MG63 (cell line): ENCODE results near the gene CREG1. TPM values are rescaled to one million over a fixed set of nuclear protein-coding genes. Genes with fewer than 3 reads are reported as not detected.
A peak's percentile ranks its signal among the peaks of the same experiment; 100 is the strongest.
"Not testable (repeated sequence)": the region's sequence is repeated elsewhere in the genome, so short reads cannot be mapped to it uniquely, and the experiment has no call there.

Source experiments
- DNase-seq: peaks from one replicate; pipeline ENCODE4 v3.0.0-alpha.2; 2020
- H3K27me3 ChIP-seq: fragments of 250-450 bp; sonication (Bioruptor Pico); 2 replicates; pipeline ENCODE4 v1.5.1; 2020; ENCODE audit warnings: mild to moderate bottlenecking, moderate library complexity
- H3K36me3 ChIP-seq: fragments of 250-450 bp; sonication (Bioruptor Pico); 2 replicates; pipeline ENCODE4 v1.5.1; 2020; ENCODE audit warnings: mild to moderate bottlenecking, moderate library complexity
- H3K4me3 ChIP-seq: fragments of 250-450 bp; sonication (Bioruptor Pico); 2 replicates; pipeline ENCODE4 v1.5.1; 2020; ENCODE audit warnings: mild to moderate bottlenecking, moderate library complexity
- H3K9me3 ChIP-seq: fragments of 250-450 bp; sonication (Bioruptor Pico); 2 replicates; pipeline ENCODE4 v1.5.1; 2020; ENCODE audit warnings: mild to moderate bottlenecking, moderate library complexity
- total RNA-seq: library from RNA; depleted of rRNA; stranded (reverse); fragments of >200 nt; shearing (Covaris generic); gene quantifications from 2 replicates; pipeline ENCODE4 v1.2.3, GENCODE V29; 2014; ENCODE audit warnings: low replicate concordance

CREG1 gene
- total RNA-seq, 1 experiment from 2014 or later = 65.3 TPM

DNA sequence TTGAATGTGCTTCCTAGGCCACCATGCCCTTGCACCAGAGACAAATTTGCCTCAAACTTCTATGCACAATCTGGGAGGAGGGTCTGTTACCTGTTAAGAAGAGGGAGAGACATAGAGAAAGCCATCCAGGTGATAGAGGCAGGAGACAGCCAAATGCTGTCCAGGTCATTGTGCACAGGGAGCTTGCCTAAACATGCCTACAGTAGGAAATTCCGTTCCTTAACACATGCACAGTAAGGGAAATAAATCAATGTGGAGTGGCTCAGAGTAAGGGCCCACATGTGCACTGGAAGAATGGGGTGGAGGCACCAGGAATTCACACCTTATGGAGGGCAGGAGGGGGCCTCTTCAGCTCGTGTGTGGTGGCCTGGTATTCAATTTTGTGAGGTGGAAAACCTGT is 19.5 kb upstream of the CREG1 start:
- H3K4me3 ChIP-seq = no peak overlapping the region
- DNase-seq = no peak
- H3K9me3 ChIP-seq = no peaks in the 10 kb centered on the region
- peaks cover 4% of the 10 kb centered on the region for H3K27me3 ChIP-seq
- H3K36me3 ChIP-seq = no peaks in the 10 kb centered on the region

DNA sequence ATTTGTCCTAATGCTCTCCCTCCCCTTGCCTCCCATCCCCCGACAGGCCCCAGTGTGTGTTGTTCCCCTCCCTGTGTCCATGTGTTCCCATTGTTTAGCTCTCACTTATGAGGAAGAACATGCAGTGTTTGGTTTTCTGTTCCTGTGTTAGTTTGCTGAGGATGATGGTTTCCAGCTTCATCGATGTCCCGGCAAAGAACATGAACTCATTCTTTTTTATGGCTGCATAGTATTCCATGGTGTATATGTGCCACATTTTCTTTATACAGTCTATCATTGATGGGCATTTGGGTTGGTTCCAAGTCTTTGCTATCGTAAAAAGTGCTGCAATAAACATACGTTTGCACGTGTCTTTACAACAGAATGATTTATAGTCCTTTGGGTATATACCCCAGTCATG is 17.1 kb upstream of the CREG1 start:
- not testable (repeated sequence) for H3K4me3 ChIP-seq, H3K9me3 ChIP-seq, H3K27me3 ChIP-seq, DNase-seq, H3K36me3 ChIP-seq

DNA sequence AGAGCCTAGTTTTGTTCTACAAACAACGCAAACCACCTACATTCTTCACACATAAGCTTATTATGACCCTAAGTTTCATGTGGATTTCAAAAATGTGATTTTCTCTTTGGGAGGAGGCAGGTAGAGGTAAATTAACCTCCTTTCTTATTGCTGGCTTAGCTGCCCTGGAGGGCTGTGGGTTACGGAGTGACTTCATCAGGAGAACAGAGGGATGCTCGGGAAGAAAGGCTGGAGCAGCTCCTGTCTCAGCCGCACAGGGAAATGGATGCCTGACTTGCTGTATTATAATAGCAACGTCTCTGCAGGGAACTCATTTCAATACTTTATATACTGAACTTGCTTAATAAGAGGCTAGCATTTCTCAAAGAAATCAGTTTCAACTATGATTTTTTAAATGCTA is 14.1 kb upstream of the CREG1 start:
- Histone ChIP-seq H3K36me3 (no peaks in the 10 kb centered on the region), H3K27me3 (no peaks in the 10 kb centered on the region), H3K4me3 (no peak overlapping the region), H3K9me3 (no peaks in the 10 kb centered on the region)
- no peak for DNase-seq

DNA sequence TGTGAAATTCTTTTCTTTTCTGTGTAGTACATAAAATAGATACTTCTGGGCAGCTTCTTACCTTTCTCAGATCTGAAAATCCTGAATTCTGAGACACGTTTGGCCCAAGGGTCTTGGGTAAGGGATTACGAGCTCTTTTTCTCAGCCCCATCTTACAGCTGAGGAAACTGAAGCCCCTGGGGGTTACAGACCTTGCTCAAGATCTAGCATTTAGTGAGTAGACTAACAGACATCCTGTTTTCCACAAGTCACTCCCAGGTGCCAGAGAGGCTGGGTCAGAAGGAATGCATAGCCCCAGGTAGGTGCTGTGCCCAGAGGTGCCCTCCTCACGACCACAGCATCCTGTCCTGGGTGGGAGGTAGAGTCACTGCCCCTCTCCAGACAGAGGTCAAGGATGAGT is 13.2 kb upstream of the CREG1 start:
- Histone ChIP-seq H3K4me3 (no peak overlapping the region), H3K27me3 (no peaks in the 10 kb centered on the region), H3K36me3 (no peaks in the 10 kb centered on the region), H3K9me3 (no peaks in the 10 kb centered on the region)
- DNase-seq = no peak

DNA sequence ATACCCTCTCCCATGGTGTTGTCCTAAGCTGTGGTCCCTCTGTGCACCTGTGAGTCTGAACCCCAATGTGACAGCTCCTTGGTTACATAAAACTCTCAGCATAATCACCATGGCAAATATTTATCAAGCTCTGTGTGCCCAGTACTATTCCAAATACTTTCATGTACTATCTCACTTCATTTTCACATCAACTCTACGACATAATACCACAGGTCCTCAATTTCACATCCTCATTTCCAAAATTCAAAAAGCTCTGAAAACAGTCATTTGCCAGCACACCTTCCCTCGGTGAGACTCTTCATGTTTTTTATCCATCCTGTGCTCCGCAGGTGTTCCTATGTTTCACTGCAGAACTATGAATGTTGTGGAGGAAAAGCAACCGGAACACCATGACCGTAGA is 12.4 kb upstream of the CREG1 start:
- no peaks in the 10 kb centered on the region for H3K36me3 ChIP-seq
- H3K27me3 ChIP-seq = no peaks in the 10 kb centered on the region
- no peak for DNase-seq
- no peaks in the 10 kb centered on the region for H3K9me3 ChIP-seq
- no peak overlapping the region for H3K4me3 ChIP-seq

DNA sequence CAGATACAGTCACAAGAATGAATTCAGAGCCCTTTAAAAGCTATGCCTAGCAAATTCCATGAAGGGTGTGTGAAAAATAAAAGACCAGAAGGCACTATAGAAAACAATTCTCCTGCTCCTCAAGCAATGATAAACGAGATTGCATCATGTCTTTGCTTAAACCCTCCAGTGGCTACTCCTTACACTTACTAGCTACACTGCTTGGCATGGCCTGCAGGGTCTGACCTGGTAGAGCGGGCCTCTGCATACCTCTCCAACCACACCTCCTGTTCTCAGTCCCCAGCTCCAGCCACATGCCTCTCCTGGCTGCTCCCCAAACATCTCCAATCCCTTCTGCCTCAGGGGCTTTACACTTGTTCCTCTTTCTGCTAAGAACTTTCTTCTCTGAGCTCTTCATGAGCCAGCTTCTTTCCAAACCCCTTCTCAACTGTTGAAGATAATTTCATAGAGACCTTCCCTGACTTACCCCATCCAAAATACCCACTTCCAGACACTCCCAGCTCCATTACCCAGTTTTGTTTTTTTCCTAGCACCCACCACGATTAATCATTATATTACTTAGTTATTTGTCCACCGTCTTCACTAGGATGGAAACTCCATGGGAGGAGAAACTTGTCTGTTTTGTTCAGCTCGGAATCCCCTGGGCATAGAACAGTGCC is 11.2 kb upstream of the CREG1 start:
- no peak overlapping the region for H3K4me3 ChIP-seq
- DNase-seq = peak; percentile 27
- H3K27me3 ChIP-seq = no peaks in the 10 kb centered on the region
- H3K9me3 ChIP-seq = no peaks in the 10 kb centered on the region
- no peaks in the 10 kb centered on the region for H3K36me3 ChIP-seq

DNA sequence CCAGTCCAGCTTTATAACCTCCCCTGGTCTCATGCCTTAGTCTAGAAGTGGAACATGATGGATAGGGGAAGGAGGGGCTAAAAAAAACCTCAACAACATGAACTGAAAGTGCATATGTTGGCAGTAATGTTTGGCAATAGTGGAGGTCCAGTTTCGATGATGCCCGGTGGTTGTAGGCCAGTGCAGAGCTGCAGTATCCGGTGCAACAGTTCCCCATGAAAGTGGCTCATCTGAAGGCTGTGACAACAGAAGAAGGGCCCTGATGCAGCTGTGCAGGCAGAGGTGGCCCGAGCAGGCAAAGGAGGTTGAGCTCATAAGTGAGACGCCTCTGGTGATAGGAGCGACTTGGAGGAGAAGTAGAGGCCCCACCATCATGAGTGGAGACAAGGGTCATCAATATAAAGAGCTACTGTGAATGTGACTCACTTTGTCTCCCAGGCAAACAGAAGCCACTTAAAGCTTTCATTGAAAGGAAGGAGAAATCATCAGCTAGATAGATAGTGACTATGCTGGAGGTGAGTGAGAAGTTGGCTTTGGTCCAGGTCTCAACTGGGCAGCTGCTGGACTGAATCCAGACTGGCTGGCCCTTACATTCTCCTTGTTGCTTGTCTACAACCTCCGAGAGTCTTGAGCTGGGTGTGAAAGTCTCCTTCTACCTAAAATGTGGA is 10.2 kb upstream of the CREG1 start:
- no peak for DNase-seq
- Histone ChIP-seq H3K9me3 (no peaks in the 10 kb centered on the region), H3K27me3 (no peaks in the 10 kb centered on the region), H3K4me3 (no peak overlapping the region), H3K36me3 (no peaks in the 10 kb centered on the region)

DNA sequence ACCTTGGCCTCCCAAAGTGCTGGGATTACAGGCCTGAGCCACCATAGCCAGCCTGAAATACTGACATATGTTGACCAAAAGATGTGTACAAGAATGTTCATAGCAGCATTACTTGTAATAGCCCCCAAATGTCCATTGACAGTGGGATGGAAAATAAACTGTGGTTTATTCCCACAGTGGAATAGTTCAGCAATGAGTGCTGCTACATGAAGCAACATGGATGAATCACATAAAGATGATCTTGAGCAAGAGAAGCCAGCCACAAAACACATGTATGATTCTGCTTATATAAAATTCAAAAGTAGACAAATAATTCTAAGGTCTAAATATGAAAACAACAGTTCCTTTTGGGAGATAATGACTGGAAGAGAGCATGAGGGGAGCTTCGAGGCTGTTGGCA is 9.1 kb upstream of the CREG1 start:
- H3K9me3 ChIP-seq = no peaks in the 10 kb centered on the region
- H3K27me3 ChIP-seq = no peaks in the 10 kb centered on the region
- no peaks in the 10 kb centered on the region for H3K36me3 ChIP-seq
- no peak overlapping the region for H3K4me3 ChIP-seq
- no peak for DNase-seq

DNA sequence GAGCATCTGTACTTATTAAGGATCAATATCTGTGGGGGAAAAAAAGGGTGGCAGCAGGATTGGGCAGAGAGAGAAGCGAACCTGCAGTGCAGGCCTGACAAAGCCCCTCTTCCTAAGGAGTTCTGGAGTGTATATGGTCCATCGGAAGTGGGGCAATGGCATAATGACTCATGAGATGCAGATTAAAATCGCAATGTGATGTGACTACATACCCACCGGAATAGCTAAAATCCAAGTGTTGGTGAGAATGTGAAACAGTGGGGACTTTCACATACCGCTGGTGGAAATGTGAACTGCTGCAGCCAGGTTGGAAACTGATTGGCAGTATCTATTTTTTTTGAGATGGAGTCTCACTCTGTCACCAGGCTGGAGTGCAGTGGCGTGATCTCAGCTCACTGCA is 8.2 kb upstream of the CREG1 start:
- no peaks in the 10 kb centered on the region for H3K9me3 ChIP-seq
- H3K36me3 ChIP-seq = no peaks in the 10 kb centered on the region
- H3K27me3 ChIP-seq = no peaks in the 10 kb centered on the region
- H3K4me3 ChIP-seq = no peak overlapping the region
- no peak for DNase-seq

DNA sequence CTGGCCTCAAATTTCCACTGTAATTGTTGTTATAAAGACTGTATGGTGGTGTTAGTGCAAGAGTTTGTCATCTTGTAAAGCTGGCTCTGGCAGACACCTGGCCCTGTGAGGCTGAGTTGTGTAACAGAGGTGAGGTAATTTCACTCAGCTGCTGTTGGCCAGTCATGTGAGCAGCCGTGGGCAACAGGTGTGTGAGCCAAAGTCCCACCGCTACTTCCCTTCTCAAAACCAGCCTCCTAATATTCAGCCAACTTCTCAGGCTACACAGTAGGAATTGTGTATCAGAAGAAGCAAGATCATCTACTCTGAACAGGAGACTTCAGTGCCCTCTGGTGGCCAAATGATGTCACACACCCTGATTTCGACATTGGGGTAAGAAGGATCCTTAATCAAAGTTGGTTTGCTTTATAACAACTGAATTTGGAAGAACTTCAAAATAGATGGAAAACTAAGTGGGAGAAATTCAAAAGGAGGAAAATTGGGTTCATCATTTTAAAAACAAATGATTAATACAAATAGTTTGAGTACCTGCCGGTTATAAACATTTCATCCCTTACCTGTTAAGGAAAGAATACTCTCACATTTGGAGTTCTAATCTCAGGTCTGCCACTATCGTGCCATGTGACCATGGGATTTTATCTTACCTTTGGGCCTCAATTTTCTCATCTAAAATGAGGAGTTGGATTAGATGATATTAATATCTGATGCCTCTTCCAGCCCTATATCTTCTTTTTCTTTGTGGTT is 2.6 kb upstream of the CREG1 start:
- Histone ChIP-seq H3K4me3 (no peak overlapping the region), H3K27me3 (no peaks in the 10 kb centered on the region), H3K9me3 (no peaks in the 10 kb centered on the region), H3K36me3 (no peaks in the 10 kb centered on the region)
- peak; percentile 51 for DNase-seq

DNA sequence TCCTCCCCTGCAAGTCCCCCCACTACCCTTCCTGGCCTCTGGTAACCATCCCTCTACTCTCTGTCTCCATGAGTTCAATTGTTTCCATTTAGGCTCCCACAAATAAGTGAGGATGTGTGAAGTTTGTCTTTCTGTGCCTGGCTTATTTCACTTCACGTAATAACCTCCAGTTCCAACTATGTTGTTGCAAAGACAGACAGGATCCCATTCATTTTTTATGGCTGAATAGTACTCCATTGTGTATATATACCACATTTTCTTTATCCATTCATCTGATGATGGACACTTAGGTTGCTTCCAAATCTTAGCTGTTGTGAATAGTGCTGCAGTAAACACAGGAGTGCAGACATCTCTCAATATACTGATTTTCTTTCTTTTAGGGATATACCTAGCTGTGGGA is 1.5 kb upstream of the CREG1 start:
- H3K9me3 ChIP-seq, H3K36me3 ChIP-seq, H3K4me3 ChIP-seq, H3K27me3 ChIP-seq, DNase-seq: not testable (repeated sequence)

DNA sequence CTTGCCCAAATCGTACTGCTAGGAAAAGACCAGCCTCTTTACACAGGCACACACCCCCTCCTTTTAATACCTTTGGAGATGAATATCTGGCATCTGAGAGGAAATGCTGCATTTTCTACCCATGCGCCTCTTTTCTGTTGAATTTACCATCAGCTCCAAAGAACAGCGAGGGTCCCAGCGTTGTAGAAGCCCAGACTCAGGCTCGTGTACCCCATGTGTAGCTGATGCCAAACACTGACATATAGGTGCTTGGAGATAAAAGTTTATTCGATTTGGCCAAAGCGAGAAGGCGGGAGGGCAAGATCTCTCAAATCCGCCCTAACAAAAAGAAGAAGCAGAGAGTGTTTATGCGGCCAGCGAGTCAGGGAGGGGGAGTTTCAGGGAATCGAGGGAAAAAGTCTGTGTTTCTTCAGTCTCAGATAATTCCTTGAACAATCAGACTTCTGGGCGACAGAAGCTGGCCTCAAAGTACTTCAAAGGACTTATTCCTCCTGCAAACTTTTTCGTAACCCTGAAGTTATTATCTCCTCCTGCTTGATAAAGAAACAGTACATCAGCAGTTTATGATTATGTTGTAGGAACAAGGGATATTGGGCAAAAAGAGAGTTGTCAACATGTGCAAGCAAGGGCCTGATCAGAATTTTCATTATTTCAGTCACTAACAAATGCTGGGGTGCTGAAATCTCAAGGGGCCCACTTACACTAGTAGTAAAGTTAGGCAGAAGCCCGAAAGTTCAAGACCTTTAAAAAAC is 642 bp upstream of the CREG1 start:
- H3K4me3 ChIP-seq = peak overlapping the region; percentile 55
- H3K36me3 ChIP-seq = no peaks in the 10 kb centered on the region
- H3K27me3 ChIP-seq = no peaks in the 10 kb centered on the region
- no peaks in the 10 kb centered on the region for H3K9me3 ChIP-seq
- no peak for DNase-seq

DNA sequence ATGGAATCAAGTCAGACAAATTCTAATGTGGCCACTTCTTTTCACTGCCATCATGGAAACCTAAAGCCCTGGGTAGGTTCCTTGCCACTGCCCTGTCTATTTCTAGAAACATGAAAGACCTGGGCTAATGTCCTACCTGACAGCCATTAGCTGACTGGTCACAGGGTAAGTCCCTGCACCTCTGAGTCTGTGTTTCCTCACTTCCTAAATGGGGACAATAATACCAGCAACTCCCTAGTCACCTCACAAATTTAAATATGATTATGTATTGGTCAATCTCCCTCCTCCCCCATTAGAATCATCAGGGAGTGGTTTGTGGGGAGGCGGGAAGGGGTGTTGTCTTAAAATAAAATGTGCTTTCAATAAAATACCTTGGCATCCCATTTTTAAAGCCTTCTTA is 2.2 kb downstream of the CREG1 start:
- DNase-seq = no peak
- Histone ChIP-seq H3K27me3 (no peaks in the 10 kb centered on the region), H3K9me3 (no peaks in the 10 kb centered on the region), H3K36me3 (no peaks in the 10 kb centered on the region), H3K4me3 (no peak overlapping the region)

DNA sequence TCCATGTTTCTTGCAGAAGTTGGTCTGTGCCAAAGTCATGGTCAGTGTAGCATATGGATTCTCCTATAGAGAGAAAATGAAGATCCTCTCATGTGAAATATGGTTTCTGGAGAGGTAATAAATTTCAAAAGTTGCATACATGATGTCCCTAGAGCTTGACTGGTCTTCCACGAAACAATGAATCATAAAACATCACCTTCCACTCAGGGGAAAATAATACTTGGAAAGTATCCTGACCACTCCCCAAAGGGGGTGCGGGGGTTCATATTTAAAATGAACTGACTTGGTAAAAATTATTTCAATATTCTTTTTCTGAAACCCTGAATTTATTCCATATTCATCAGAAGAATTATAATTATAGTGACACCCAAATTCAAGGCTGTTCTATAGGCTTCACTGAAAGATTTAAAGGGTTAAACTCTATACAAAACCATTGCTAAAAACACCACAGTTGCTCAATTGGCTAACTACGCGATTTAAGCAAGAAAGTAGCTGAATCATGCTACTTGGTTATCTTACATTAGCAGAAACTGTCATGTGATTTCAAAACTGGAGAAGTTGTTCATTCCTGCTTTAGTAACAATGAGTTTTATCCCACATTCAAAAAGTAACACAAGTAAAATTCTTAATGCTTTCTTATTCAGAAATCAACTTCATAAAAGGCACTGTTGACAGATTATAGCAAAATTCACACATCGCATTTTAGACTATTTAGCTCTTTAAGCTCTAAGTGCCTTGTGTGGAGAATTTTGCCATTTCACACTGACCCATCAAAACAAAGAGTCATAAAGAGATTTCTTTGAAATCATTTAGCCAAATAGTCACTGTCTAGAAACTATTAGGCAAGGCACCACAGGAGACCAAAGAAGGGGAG is 5.3 kb downstream of the CREG1 start:
- H3K4me3 ChIP-seq = no peak overlapping the region
- DNase-seq = no peak

DNA sequence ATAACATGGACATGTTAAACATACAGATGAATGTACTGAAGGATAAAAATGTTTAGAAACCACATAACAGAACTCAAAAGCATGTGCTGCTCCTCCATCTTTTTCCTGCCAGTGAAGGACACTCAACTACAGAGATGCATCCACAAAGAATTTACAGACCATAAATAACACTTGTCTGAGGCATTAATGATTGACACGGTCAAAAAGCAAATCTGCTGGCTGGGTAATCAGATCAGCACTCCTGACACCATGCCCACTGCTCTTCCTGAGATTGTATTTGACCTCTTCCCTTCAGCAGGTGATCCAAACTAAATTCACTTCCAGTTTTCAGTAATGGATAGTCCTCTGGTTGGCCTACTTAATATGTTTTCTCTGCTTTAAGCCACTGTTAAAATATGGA is 6.6 kb downstream of the CREG1 start:
- DNase-seq = no peak
- no peaks in the 10 kb centered on the region for H3K36me3 ChIP-seq
- no peaks in the 10 kb centered on the region for H3K9me3 ChIP-seq
- H3K27me3 ChIP-seq = no peaks in the 10 kb centered on the region
- no peak overlapping the region for H3K4me3 ChIP-seq

More for the DNA sequence above, 5.3 kb downstream of the CREG1 start:
- H3K9me3 ChIP-seq = no peaks in the 10 kb centered on the region
- H3K36me3 ChIP-seq = no peaks in the 10 kb centered on the region
- H3K27me3 ChIP-seq = no peaks in the 10 kb centered on the region

DNA sequence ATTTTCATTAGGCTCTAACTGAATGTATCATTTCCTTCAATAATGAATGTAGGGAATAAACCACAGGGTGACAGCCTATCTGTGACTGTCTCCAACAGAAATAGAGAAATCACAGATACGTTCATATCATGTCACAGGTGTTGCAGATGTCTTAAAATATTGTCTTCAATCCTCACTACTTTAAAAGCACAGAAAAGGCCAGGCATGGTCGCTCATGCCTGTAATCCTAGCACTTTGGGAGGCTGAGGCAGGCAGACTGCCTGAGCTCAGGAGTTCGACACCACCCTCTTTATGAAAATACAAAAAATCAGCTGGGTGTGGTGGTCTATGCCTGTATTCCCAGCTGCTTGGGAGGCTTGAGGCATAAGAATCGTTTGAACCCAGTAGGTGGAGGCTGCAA is 8.2 kb downstream of the CREG1 start:
- no peaks in the 10 kb centered on the region for H3K9me3 ChIP-seq
- no peak overlapping the region for H3K4me3 ChIP-seq
- no peak for DNase-seq
- H3K27me3 ChIP-seq = no peaks in the 10 kb centered on the region
- no peaks in the 10 kb centered on the region for H3K36me3 ChIP-seq
